ENCODE results near the gene TECPR1. TPM values are rescaled to one million over a fixed set of nuclear protein-coding genes. Genes with fewer than 3 reads are reported as not detected.

The TECPR1 gene
- total RNA-seq, 4 donors from 2014 or later = 16.1 to 32.4 (median 22.5) TPM

DNA sequence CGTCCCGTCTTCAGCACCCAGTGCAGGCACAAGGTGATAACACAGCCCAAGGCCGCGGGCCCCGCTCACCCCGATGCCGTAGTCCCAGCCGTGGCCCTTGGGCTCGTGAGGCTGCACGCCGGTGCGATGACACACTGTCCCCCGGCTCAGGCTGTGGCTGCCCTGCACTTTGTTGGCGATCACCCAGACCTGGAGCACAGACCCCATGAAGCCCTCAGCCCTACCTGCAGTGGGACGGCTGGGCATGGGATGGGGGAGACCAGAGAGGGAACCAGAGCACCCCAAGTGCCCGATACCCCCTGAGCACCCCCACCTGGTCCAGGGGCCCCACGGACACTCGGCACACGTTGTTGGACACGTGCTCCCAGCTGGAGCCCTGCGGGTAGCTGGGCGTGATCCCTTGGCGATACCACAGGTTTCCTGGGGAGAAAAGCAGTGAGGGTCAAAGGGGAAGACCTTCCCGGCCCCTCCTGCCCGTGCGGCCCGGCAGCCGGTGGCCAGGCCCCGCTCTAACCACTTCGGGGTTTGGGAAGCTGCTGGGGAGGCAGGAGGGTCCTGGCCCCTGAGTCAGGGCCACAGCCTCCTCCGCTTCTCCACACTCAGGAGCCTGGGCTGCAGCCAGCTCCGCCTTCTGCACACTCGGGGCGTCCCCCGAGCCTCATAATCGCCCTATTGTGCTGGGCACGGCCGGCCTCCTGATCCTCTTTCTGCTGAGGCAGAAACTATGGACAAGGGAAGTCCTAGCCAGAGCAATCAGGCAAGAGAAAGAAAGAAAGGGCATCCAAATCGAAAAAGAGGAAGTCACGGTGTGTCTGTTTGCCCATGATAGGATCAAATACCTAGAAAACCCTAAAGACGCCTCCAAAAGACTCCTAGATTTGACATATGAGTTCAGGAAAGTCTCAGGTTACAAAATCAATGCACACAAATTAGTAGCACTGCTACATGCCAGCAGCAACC lies 34.1 kb downstream of the TECPR1 start:
- 87% methylated on average over 36 of the region's 41 CpGs for WGBS
- intact Hi-C loops (cut with DNase I) = no loop called here
- H3K27me3 ChIP-seq = no peaks in the 10 kb centered on the region
- no peaks in the 10 kb centered on the region for H3K9me3 ChIP-seq
- peaks cover 8 to 64% (median 54%) of the 10 kb centered on the region in 4 donors for H3K36me3 ChIP-seq
- no peak for DNase-seq (ENCODE audit: extremely low spot score)
- TF ChIP-seq EP300 (IDR thresholded peaks at IDR 0.05) = no peak
- no peak for TF ChIP-seq POLR2A (IDR thresholded peaks at IDR 0.05; ENCODE audit: low read depth)
- no peak for TF ChIP-seq CTCF (IDR thresholded peaks at IDR 0.05)
- TF ChIP-seq POLR2AphosphoS5 (IDR thresholded peaks at IDR 0.05) = no peak
- no peak overlapping the region for H3K27ac ChIP-seq (replicated peaks in 1 of 4)
- H3K4me3 ChIP-seq = no peak overlapping the region
- peaks cover 0 to 4% (median 0%) of the 10 kb centered on the region in 4 donors for H3K4me1 ChIP-seq

- no peak for DNase-seq (ENCODE audit: extremely low spot score)
- TF ChIP-seq CTCF (IDR thresholded peaks at IDR 0.05) (no peak), EP300 (IDR thresholded peaks at IDR 0.05) (no peak), POLR2AphosphoS5 (IDR thresholded peaks at IDR 0.05) (no peak), POLR2A (IDR thresholded peaks at IDR 0.05; ENCODE audit: low read depth) (no peak)
- Histone ChIP-seq H3K27me3 (peaks cover 0 to 7% (median 0%) of the 10 kb centered on the region in 4 donors), H3K4me1 (peaks cover 0 to 4% (median under 1%) of the 10 kb centered on the region in 4 donors), H3K36me3 (peaks cover 5 to 56% (median 46%) of the 10 kb centered on the region in 4 donors), H3K27ac (replicated peaks in 1 of 4) (no peak overlapping the region), H3K9me3 (no peaks in the 10 kb centered on the region), H3K4me3 (no peak overlapping the region)
- intact Hi-C loops (cut with DNase I) = no loop called here
- WGBS = 93% methylated on average over 5 of the region's 24 CpGs
These were observed 35.0 kb downstream of the TECPR1 start for GRCh38 chr7:98216941-98217622.

DNA sequence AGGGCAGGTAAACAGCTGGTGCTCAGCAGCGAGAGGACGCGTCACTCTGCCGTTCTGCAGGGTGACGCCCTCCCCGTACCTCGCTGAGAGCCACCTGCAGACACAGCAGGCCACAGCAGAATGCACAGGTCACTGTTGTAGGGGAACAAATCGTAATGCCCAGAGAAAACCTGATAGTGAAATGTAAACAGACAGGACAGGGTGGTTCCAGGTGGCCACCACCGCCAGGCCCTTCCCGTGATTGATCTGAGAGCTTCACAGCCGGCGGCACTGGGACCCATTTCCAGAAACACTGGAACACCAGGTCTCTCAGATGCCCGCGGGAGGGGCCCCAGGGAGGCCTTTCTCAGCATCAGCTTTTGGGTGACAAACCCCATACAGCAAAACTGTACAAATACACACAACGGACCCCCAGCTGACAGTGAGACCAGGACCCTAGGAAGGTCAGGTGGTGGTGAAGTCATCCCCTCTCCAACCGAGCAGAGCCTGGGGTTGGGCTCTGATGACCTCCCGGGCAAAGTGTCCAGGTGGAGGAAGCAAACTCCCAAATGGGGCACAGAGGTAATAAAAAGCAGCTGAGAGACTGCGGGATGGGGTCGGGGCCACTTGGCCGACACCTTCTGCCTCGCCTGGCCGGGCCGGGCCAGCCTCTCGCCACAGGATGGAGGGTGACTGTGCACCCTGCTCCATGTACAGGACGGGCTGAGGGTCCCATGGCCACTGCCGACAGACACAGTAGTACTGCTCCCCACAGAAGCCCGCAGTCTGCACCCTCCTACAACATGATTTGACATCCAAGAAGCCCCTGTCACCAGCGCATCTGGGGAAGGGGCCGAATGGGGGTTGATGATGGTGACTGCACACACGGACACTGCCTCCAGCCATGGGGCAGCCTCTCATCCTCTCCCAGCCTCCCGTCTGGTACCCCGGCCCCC lies 36.2 kb downstream of the TECPR1 start:
- no peak for DNase-seq (ENCODE audit: extremely low spot score)
- Histone ChIP-seq H3K4me1 (peaks cover 0 to 13% (median 10%) of the 10 kb centered on the region in 4 donors), H3K27ac (replicated peaks in 1 of 4) (no peak overlapping the region), H3K36me3 (peaks cover 0 to 43% (median 33%) of the 10 kb centered on the region in 4 donors), H3K4me3 (no peak overlapping the region), H3K27me3 (peaks cover 0 to 19% (median 4%) of the 10 kb centered on the region in 4 donors), H3K9me3 (no peaks in the 10 kb centered on the region)
- no peak for TF ChIP-seq EP300 (IDR thresholded peaks at IDR 0.05)
- TF ChIP-seq CTCF (IDR thresholded peaks at IDR 0.05) = no peak
- no peak for TF ChIP-seq POLR2AphosphoS5 (IDR thresholded peaks at IDR 0.05)
- TF ChIP-seq POLR2A (IDR thresholded peaks at IDR 0.05; ENCODE audit: low read depth) = no peak
- intact Hi-C loops (cut with DNase I) = no loop called here
- WGBS = 89% methylated on average over 31 of the region's 32 CpGs

DNA sequence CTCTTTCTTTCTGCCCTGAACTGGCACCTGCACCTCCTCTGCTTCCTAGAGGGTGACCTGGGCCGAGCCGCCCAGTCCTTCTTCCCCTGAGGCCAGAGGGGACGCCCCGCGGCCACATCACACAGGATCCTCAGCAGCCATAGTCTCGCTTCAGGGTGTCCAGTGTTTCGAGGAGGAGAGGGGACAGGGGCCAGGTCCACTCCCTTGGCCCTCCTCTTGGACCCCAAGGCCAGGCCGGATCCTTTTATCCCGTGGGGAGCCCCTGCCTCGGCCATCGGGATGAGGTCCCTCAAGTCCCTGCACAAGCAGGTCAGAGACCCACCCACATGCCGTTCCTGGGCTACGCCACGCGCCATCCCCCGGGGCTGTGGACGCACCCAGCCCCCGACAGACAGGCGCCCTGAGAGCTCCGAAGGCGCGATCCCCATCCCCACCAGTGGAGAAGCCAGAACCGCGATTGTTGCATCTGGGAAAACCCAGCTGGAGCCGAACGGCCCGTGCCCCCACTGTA lies 37.2 kb downstream of the TECPR1 start:
- H3K27me3 ChIP-seq = peaks cover 0 to 26% (median 6%) of the 10 kb centered on the region in 4 donors
- peaks cover 0 to 34% (median 26%) of the 10 kb centered on the region in 4 donors for H3K36me3 ChIP-seq
- intact Hi-C loops (cut with DNase I) = no loop called here
- WGBS = 95% methylated on average over 24 of the region's 27 CpGs
- TF ChIP-seq EP300 (IDR thresholded peaks at IDR 0.05) (no peak), POLR2AphosphoS5 (IDR thresholded peaks at IDR 0.05) (no peak), CTCF (IDR thresholded peaks at IDR 0.05) (no peak), POLR2A (IDR thresholded peaks at IDR 0.05; ENCODE audit: low read depth) (no peak)
- H3K9me3 ChIP-seq = no peaks in the 10 kb centered on the region
- H3K4me1 ChIP-seq = peaks cover 4 to 19% (median 17%) of the 10 kb centered on the region in 4 donors
- no peak overlapping the region for H3K4me3 ChIP-seq
- no peak overlapping the region for H3K27ac ChIP-seq (replicated peaks in 1 of 4)
- DNase-seq (ENCODE audit: extremely low spot score) = no peak
